Mesenchymal stem cell (in vitro differentiated cells and primary cell): Measurements from ENCODE around the gene TMEM203.
A peak's percentile ranks its signal among the peaks of the same experiment; 100 is the strongest.
"Not testable (repeated sequence)": the region's sequence is repeated elsewhere in the genome, so short reads cannot be mapped to it uniquely, and the experiment has no call there.

ENCODE experiments used
- DNase-seq: peaks from one replicate; pipeline ENCODE4 v3.0.0-alpha.2; 2013
- H2AFZ ChIP-seq: one replicate; pipeline ENCODE4 v1.6.1; 2013; ENCODE audit warnings: low read depth, mild to moderate bottlenecking, control low read depth, inconsistent platforms, low read length, moderate library complexity
- H2AK5ac ChIP-seq: 2 replicates; pipeline ENCODE4 v1.6.1; 2013; ENCODE audit warnings: low read length, moderate library complexity, mild to moderate bottlenecking, inconsistent platforms; ENCODE audit not compliant: severe bottlenecking
- H2BK120ac ChIP-seq: one replicate; pipeline ENCODE4 v1.6.1; 2013; ENCODE audit warnings: low read depth, mild to moderate bottlenecking, inconsistent platforms, low read length, moderate library complexity
- H2BK12ac ChIP-seq, 2 experiments: one replicate each; pipeline ENCODE4 v1.6.1; 2013; ENCODE audit warnings: inconsistent platforms in 2 of 2, low read length in 2 of 2, mild to moderate bottlenecking in 2 of 2, moderate library complexity in 2 of 2, control low read depth in 1 of 2
- H2BK15ac ChIP-seq: one replicate; pipeline ENCODE4 v1.6.1; 2013; ENCODE audit warnings: mild to moderate bottlenecking, low read depth, inconsistent platforms; ENCODE audit not compliant: poor library complexity, severe bottlenecking
- H2BK5ac ChIP-seq: 2 replicates; pipeline ENCODE4 v1.6.1; 2013; ENCODE audit warnings: low read depth, mild to moderate bottlenecking, low read length, control low read depth, inconsistent platforms; ENCODE audit not compliant: poor library complexity, severe bottlenecking
- H3K14ac ChIP-seq, 2 experiments: one replicate each; pipeline ENCODE4 v1.6.1; 2013; ENCODE audit warnings: inconsistent platforms in 2 of 2, low read length in 2 of 2, control low read depth in 1 of 2, mild to moderate bottlenecking in 1 of 2, moderate library complexity in 1 of 2
- H3K18ac ChIP-seq, 2 experiments: one replicate each; pipeline ENCODE4 v1.6.1; 2013; ENCODE audit warnings: inconsistent platforms in 2 of 2, low read length in 2 of 2, control low read depth in 1 of 2, low read depth in 1 of 2, mild to moderate bottlenecking in 1 of 2
- H3K23ac ChIP-seq, 2 experiments: one replicate each; pipeline ENCODE4 v1.6.1; 2013; ENCODE audit warnings: inconsistent platforms in 2 of 2, low read length in 2 of 2, mild to moderate bottlenecking in 2 of 2, moderate library complexity in 2 of 2, control low read depth in 1 of 2
- H3K27ac ChIP-seq: 2 replicates; pipeline ENCODE4 v1.5.1; 2013; ENCODE audit warnings: mild to moderate bottlenecking, moderate library complexity, low read length, control low read depth, inconsistent platforms; ENCODE audit not compliant: poor library complexity, severe bottlenecking
- H3K27me3 ChIP-seq, 2 experiments: 2 replicates each; pipeline versions ENCODE4 v1.6.1 to v1.7.0; 2013; ENCODE audit warnings: low read length in 2 of 2, mild to moderate bottlenecking in 2 of 2, moderate library complexity in 2 of 2, control low read depth in 1 of 2, inconsistent platforms in 1 of 2; ENCODE audit not compliant: control insufficient read depth in 1 of 2, insufficient read depth in 1 of 2
- H3K36me3 ChIP-seq, 2 experiments: 2 replicates each; pipeline versions ENCODE4 v1.6.1 to v1.7.0; 2013; ENCODE audit warnings: low read length in 2 of 2, control low read depth in 1 of 2, inconsistent platforms in 1 of 2, low read depth in 1 of 2, mild to moderate bottlenecking in 1 of 2; ENCODE audit not compliant: insufficient read depth in 2 of 2, control insufficient read depth in 1 of 2
- H3K4ac ChIP-seq, 2 experiments: one replicate each; pipeline ENCODE4 v1.6.1; 2013; ENCODE audit warnings: inconsistent platforms in 2 of 2, low read length in 2 of 2, mild to moderate bottlenecking in 2 of 2, moderate library complexity in 2 of 2, control low read depth in 1 of 2, low read depth in 1 of 2
- H3K4me1 ChIP-seq: 2 replicates; pipeline ENCODE4 v1.6.1; 2013; ENCODE audit warnings: low read depth, low read length, control low read depth; ENCODE audit not compliant: control insufficient read depth, insufficient read depth
- H3K4me2 ChIP-seq: 2 replicates; pipeline ENCODE4 v1.6.1; 2013; ENCODE audit warnings: low read length, mild to moderate bottlenecking, inconsistent platforms; ENCODE audit not compliant: poor library complexity, severe bottlenecking
- H3K4me3 ChIP-seq, 2 experiments: 2 replicates each; pipeline versions ENCODE4 v1.5.1 to v1.7.0; 2013; ENCODE audit warnings: low read length in 2 of 2, mild to moderate bottlenecking in 2 of 2, control low read depth in 1 of 2, low read depth in 1 of 2; ENCODE audit not compliant: insufficient read depth in 1 of 2
- H3K79me1 ChIP-seq: replicated peaks from 2 replicates; pipeline ENCODE4 v1.6.1; 2013; ENCODE audit warnings: mild to moderate bottlenecking, control low read depth, low read length, inconsistent platforms; ENCODE audit not compliant: poor library complexity, severe bottlenecking
- H3K9ac ChIP-seq: 2 replicates; pipeline ENCODE4 v1.7.0; 2013; ENCODE audit warnings: mild to moderate bottlenecking, low read length, moderate library complexity
- H3K9me3 ChIP-seq: 2 replicates; pipeline ENCODE4 v1.7.0; 2013; ENCODE audit warnings: mild to moderate bottlenecking, low read length; ENCODE audit not compliant: control insufficient read depth
- H4K8ac ChIP-seq: one replicate; pipeline ENCODE4 v1.6.1; 2013; ENCODE audit warnings: inconsistent platforms, mild to moderate bottlenecking, low read length, moderate library complexity
- H4K91ac ChIP-seq: one replicate; pipeline ENCODE4 v1.6.1; 2013; ENCODE audit warnings: mild to moderate bottlenecking, low read length, inconsistent platforms
- WGBS: methylation state at CpG from one replicate; pipeline ENCODE4 v1.1.7; 2013; ENCODE audit warnings: mixed read lengths; 5-methylcytosine and 5-hydroxymethylcytosine counted together

TMEM203 gene

DNA sequence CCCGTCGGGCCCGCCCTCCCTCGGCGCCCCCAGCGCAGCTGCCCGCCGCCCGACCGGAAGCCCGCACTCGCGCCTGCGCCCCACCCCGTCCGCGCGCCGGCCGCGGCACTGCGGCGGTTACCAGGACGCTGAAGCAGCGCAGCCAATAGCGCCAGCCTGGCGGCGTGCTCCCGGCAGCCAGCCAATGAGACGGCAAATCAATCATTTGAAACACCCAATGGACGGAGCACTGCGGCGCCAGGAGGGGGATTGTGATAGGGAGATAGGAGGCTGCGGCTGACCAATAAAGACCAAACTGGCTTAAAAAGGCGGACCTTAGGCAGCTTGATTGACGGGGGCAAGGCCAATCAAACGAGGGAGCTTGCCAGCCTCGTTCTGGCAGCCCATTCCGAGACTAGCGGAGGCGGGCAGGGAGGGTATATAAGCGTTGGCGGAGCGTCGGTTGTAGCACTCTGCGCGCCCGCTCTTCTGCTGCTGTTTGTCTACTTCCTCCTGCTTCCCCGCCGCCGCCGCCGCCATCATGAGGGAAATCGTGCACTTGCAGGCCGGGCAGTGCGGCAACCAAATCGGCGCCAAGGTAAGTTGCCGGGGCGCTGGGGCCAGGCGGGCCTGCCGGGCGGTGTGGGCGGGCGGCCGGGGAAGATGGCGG is 35.5 kb upstream of the TMEM203 start, which contains the start of gene TUBB4B:
TSS of gene TUBB4B (plus strand) at position 447 of the 649 bp plus-strand sequence. CDS start at position 521, 74 bp downstream.
- Histone ChIP-seq H2BK12ac (peak within 1 kb of the TSS in 1 of 2 experiments; percentile 94), H4K8ac (peak within 1 kb of the TSS; percentile 86), H3K14ac (peak within 1 kb of the TSS; percentile 83 to 88), H2AFZ (peak within 1 kb of the TSS; percentile 20), H3K4me1 (peaks cover 58% of the 10 kb centered on the region), H3K23ac (peak within 1 kb of the TSS in 1 of 2 experiments; percentile 84), H2AK5ac (no peak within 1 kb of the TSS), H3K9ac (peak within 1 kb of the TSS; percentile 93), H4K91ac (peak within 1 kb of the TSS; percentile 83), H3K27me3 (peaks cover 0 to 8% of the 10 kb centered on the region in 2 experiments), H2BK120ac (peak within 1 kb of the TSS; percentile 81), H3K4ac (peak within 1 kb of the TSS; percentile 92 to 94), H3K9me3 (no peaks in the 10 kb centered on the region), H3K36me3 (peaks cover 24 to 27% of the 10 kb centered on the region in 2 experiments), H3K27ac (peak within 1 kb of the TSS; percentile 86), H3K4me2 (peak within 1 kb of the TSS; percentile 94), H3K4me3 (peak within 1 kb of the TSS; percentile 84 to 85), H2BK5ac (peak within 1 kb of the TSS; percentile 74), H2BK15ac (peak within 1 kb of the TSS; percentile 87), H3K79me1 (peaks cover 19% of the 10 kb centered on the region), H3K18ac (peak within 1 kb of the TSS; percentile 80 to 100)
- WGBS: under 1% methylated on average over 58 of the region's 67 CpGs
- DNase-seq: peak; percentile 100

DNA sequence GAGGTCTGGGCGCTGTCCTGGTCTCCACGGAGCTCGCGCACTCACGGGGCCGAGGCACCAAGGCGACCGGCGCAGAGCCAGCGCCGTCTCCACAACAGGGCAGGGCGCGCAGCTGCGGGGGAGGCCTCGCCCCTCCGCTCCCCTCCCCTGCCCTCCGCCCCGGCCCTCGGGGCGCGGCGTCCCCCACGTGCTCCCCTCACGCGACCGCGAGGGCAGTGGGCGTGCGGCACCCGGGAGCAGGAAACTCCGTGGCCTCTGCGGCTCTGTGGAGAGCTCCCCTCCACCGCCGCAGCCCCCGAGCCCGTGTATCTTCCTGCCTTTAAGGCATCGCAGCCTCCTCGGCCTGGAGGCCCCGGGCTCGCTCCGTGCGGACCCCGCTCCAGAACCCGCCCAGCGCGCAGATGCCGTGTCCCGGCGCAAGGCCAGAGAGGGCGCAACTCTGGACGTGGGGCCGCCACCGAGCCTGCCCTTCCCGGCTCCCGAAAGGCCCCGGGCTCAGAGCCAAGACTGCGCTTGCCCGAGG is 34.9 kb upstream of the TMEM203 start:
- Histone ChIP-seq H3K23ac (peak overlapping the region in 1 of 2 experiments; percentile 77), H3K4me2 (peak overlapping the region; percentile 94), H2BK12ac (peak overlapping the region in 1 of 2 experiments; percentile 94), H3K27me3 (peaks cover 0 to 7% of the 10 kb centered on the region in 2 experiments), H2BK5ac (peak overlapping the region; percentile 74), H3K14ac (peak overlapping the region; percentile 83 to 88), H2BK15ac (peak overlapping the region; percentile 87), H3K18ac (peak overlapping the region; percentile 65 to 100), H3K27ac (peak overlapping the region; percentile 86), H3K4me3 (peak overlapping the region; percentile 72 to 79), H2AFZ (peak overlapping the region; percentile 20), H3K36me3 (peaks cover 24 to 27% of the 10 kb centered on the region in 2 experiments), H3K9ac (peak overlapping the region; percentile 93), H3K9me3 (no peaks in the 10 kb centered on the region), H2AK5ac (no peak overlapping the region), H3K4ac (peak overlapping the region; percentile 92 to 94), H3K4me1 (peaks cover 59% of the 10 kb centered on the region), H4K8ac (peak overlapping the region; percentile 86), H3K79me1 (peaks cover 21% of the 10 kb centered on the region), H2BK120ac (peak overlapping the region; percentile 64), H4K91ac (peak overlapping the region; percentile 83)
- DNase-seq: peak; percentile 82
- under 1% methylated on average over 44 of the region's 58 CpGs for WGBS

GRCh38 chr9:137239541-137240200 is 34.2 kb upstream of the TMEM203 start:
- H2BK15ac ChIP-seq, H2BK120ac ChIP-seq, H3K23ac ChIP-seq, H4K91ac ChIP-seq, H2AFZ ChIP-seq, H2BK12ac ChIP-seq, H3K4ac ChIP-seq, H3K9me3 ChIP-seq, H2AK5ac ChIP-seq, H3K18ac ChIP-seq, H4K8ac ChIP-seq, H3K14ac ChIP-seq: not testable (repeated sequence)
- peaks cover 24 to 25% of the 10 kb centered on the region in 2 experiments for H3K36me3 ChIP-seq
- peak; percentile 25 for DNase-seq
- H3K4me2 ChIP-seq: peak overlapping the region; percentile 94
- peak overlapping the region; percentile 74 for H2BK5ac ChIP-seq
- H3K27ac ChIP-seq: peak overlapping the region; percentile 35
- WGBS: 49% methylated on average over 24 of the region's 27 CpGs
- peak overlapping the region; percentile 93 for H3K9ac ChIP-seq
- H3K4me1 ChIP-seq: peaks cover 55% of the 10 kb centered on the region
- H3K27me3 ChIP-seq: peaks cover 0 to 11% of the 10 kb centered on the region in 2 experiments
- peak overlapping the region; percentile 72 to 79 for H3K4me3 ChIP-seq
- peaks cover 21% of the 10 kb centered on the region for H3K79me1 ChIP-seq
